Endodermal cell (in vitro differentiated cells): ENCODE results near the gene NDUFAF5. TPM values are rescaled to one million over a fixed set of nuclear protein-coding genes. Genes with fewer than 3 reads are reported as not detected.

Source experiments
- DNase-seq: peaks from one replicate; pipeline ENCODE4 v3.0.0-alpha.2; 2017
- H3K27ac ChIP-seq: 2 replicates; pipeline ENCODE4 v1.5.1; 2013; ENCODE audit warnings: mild to moderate bottlenecking, low read depth, low read length, moderate library complexity
- H3K27me3 ChIP-seq: 2 replicates; pipeline ENCODE4 v1.6.1; 2013; ENCODE audit warnings: mild to moderate bottlenecking, low read length, moderate library complexity; ENCODE audit not compliant: insufficient read depth, control insufficient read depth, poor library complexity, severe bottlenecking
- H3K36me3 ChIP-seq: 2 replicates; pipeline ENCODE4 v1.7.0; 2013; ENCODE audit warnings: mild to moderate bottlenecking, low read length, moderate library complexity; ENCODE audit not compliant: control insufficient read depth, insufficient read depth
- H3K4me1 ChIP-seq: one replicate; pipeline ENCODE4 v1.7.0; 2013; ENCODE audit warnings: low read length; ENCODE audit not compliant: control insufficient read depth, insufficient read depth
- H3K4me3 ChIP-seq: 2 replicates; pipeline ENCODE4 v1.5.1; 2013; ENCODE audit warnings: mild to moderate bottlenecking, low read length, moderate library complexity
- H3K9ac ChIP-seq: 2 replicates; pipeline ENCODE4 v1.6.1; 2013; ENCODE audit warnings: mild to moderate bottlenecking, low read length, moderate library complexity; ENCODE audit not compliant: poor library complexity, severe bottlenecking; ENCODE audit errors: extremely low read depth
- H3K9me3 ChIP-seq: 2 replicates; pipeline ENCODE4 v1.6.1; 2013; ENCODE audit warnings: mild to moderate bottlenecking, low read length, moderate library complexity; ENCODE audit not compliant: control insufficient read depth
- H3K27ac Mint-ChIP-seq: 2 replicates; pipeline ENCODE4 v1.8.0; 2020; ENCODE audit warnings: mixed read lengths
- H3K27me3 Mint-ChIP-seq: 2 replicates; pipeline ENCODE4 v1.8.0; 2021; ENCODE audit warnings: mild to moderate bottlenecking, mixed read lengths; ENCODE audit not compliant: insufficient read depth
- H3K36me3 Mint-ChIP-seq: 2 replicates; pipeline ENCODE4 v1.8.0; 2020; ENCODE audit warnings: low read depth, mixed read lengths
- H3K4me1 Mint-ChIP-seq: 2 replicates; pipeline ENCODE4 v1.8.0; 2020; ENCODE audit warnings: mixed read lengths
- H3K4me3 Mint-ChIP-seq: 2 replicates; pipeline ENCODE4 v1.8.0; 2020; ENCODE audit warnings: mild to moderate bottlenecking, moderate library complexity, mixed read lengths
- H3K9me3 Mint-ChIP-seq: 2 replicates; pipeline ENCODE4 v1.8.0; 2020; ENCODE audit warnings: mild to moderate bottlenecking, mixed read lengths
- CTCF ChIP-seq: fragments of 200-600 bp; sonication (generic); conservative IDR thresholded peaks from 2 replicates; pipeline ENCODE4 v1.5.0; 2021; ENCODE audit warnings: antibody characterized with exemption, mild to moderate bottlenecking
- WGBS, 2 experiments: methylation state at CpG; one replicate each; pipeline versions ENCODE4 v1.1.5 to v1.1.7; 2013; ENCODE audit warnings: missing lambda C conversion rate in 2 of 2, mixed read lengths in 1 of 2; ENCODE audit not compliant: insufficient coverage in 1 of 2, insufficient read length in 1 of 2; 5-methylcytosine and 5-hydroxymethylcytosine counted together
- total RNA-seq, 2 donors: library from RNA; stranded (reverse); fragmentation: NEBNext Ultra II Directional in 1 of 2; extraction: Animal tissue kit (Norgen Biotek cat#: 25700) in 1 of 2; gene quantifications; 2 replicates in 1 of 2; 3 replicates in 1 of 2; pipeline ENCODE4 v1.2.1, GENCODE V29; 2021

Gene NDUFAF5
- total RNA-seq, 2 donors from 2014 or later, result 32.9 to 33.5 TPM

- no peak overlapping the region for H3K4me3 Mint-ChIP-seq
- no peaks in the 10 kb centered on the region for H3K36me3 Mint-ChIP-seq
- H3K27ac Mint-ChIP-seq, result no peak overlapping the region
- Histone ChIP-seq H3K27ac (no peak overlapping the region), H3K4me3 (no peak overlapping the region), H3K9ac (no peak overlapping the region), H3K9me3 (no peaks in the 10 kb centered on the region), H3K27me3 (peaks cover 82% of the 10 kb centered on the region), H3K36me3 (no peaks in the 10 kb centered on the region), H3K4me1 (no peaks in the 10 kb centered on the region)
- peaks cover 71% of the 10 kb centered on the region for H3K27me3 Mint-ChIP-seq
- 93 to 100% methylated on average over 7 of the region's 7 CpGs for WGBS, 2 experiments
- no peaks in the 10 kb centered on the region for H3K9me3 Mint-ChIP-seq
- peaks cover 14% of the 10 kb centered on the region for H3K4me1 Mint-ChIP-seq
- no peak for DNase-seq
- no peak for TF ChIP-seq CTCF
Observed at GRCh38 chr20:13857961-13858360, 73.1 kb downstream of the NDUFAF5 start.

GRCh38 chr20:13858439-13858838 is 73.6 kb downstream of the NDUFAF5 start:
- whole genome bisulfite sequencing, 2 experiments, result 90 to 98% methylated on average over 4 to 5 of the region's 5 CpGs
- Histone ChIP-seq H3K9me3 (no peaks in the 10 kb centered on the region), H3K4me1 (no peaks in the 10 kb centered on the region), H3K4me3 (no peak overlapping the region), H3K36me3 (no peaks in the 10 kb centered on the region), H3K27me3 (peaks cover 81% of the 10 kb centered on the region), H3K27ac (no peak overlapping the region), H3K9ac (no peak overlapping the region)
- Mint-ChIP-seq H3K4me1 (peaks cover 14% of the 10 kb centered on the region), H3K27ac (no peak overlapping the region), H3K4me3 (no peak overlapping the region), H3K27me3 (peaks cover 69% of the 10 kb centered on the region), H3K9me3 (no peaks in the 10 kb centered on the region), H3K36me3 (no peaks in the 10 kb centered on the region)
- DNase-seq, result no peak
- no peak for TF ChIP-seq CTCF

GRCh38 chr20:13858871-13859270 is 74.0 kb downstream of the NDUFAF5 start:
- H3K27ac Mint-ChIP-seq, result no peak overlapping the region
- Histone ChIP-seq H3K9me3 (no peaks in the 10 kb centered on the region), H3K27me3 (peaks cover 77% of the 10 kb centered on the region), H3K36me3 (no peaks in the 10 kb centered on the region), H3K4me1 (no peaks in the 10 kb centered on the region), H3K4me3 (no peak overlapping the region), H3K27ac (no peak overlapping the region), H3K9ac (no peak overlapping the region)
- no peaks in the 10 kb centered on the region for H3K36me3 Mint-ChIP-seq
- no peaks in the 10 kb centered on the region for H3K9me3 Mint-ChIP-seq
- peaks cover 65% of the 10 kb centered on the region for H3K27me3 Mint-ChIP-seq
- no peak overlapping the region for H3K4me3 Mint-ChIP-seq
- peaks cover 14% of the 10 kb centered on the region for H3K4me1 Mint-ChIP-seq
- no peak for TF ChIP-seq CTCF
- no peak for DNase-seq
